A549 (cell line): Measurements from ENCODE around the gene ALDH3B2. TPM values are rescaled to one million over a fixed set of nuclear protein-coding genes. Genes with fewer than 3 reads are reported as not detected.
"Not testable (repeated sequence)": the region's sequence is repeated elsewhere in the genome, so short reads cannot be mapped to it uniquely, and the experiment has no call there.

Experiments used
- ATAC-seq, 2 experiments: fragments of 200-7000 bp in 1 of 2; fragments of >200 bp in 1 of 2; cut with Nextera tagmentation in 1 of 2; cut with Tn5 transposase in 1 of 2; 3 replicates each; pipeline versions ENCODE4 v1.8.0 to v1.9.1; 2018 to 2020; ENCODE audit warnings: mild to moderate bottlenecking in 1 of 2, moderate library complexity in 1 of 2
- CTCF ChIA-PET: fragments of 300-600 bp; sonication (Branson Sonifier 250); formaldehyde crosslinking; extraction: SDS; loops from one replicate; lab custom pipeline; 2021; ENCODE audit warnings: antibody characterized with exemption, inconsistent platforms; lab: Yijun Ruan, JAX
- POLR2A ChIA-PET: fragments of 350-600 bp; formaldehyde crosslinking; extraction: SDS; loops from one replicate; lab custom pipeline; 2021; ENCODE audit warnings: antibody characterized with exemption, inconsistent platforms; lab: Yijun Ruan, JAX
- DNase-seq, 2 experiments: peaks; one replicate each; pipeline versions ENCODE4 v3.0.0 to v3.0.0-alpha.2; 2011 to 2016; ENCODE audit warnings: low read depth in 1 of 2, low spot score in 1 of 2
- FAIRE-seq: peaks from 2 replicates; lab custom pipeline; 2011; peaks lifted over from hg19 to GRCh38; lab: Jason Lieb, UNC
- H3K27ac ChIP-seq, 2 experiments: fragments of >200 bp; sonication (Bioruptor Twin); formaldehyde crosslinking; 3 replicates each; pipeline ENCODE4 v1.5.1; 2016 to 2017
- H3K4me1 ChIP-seq: fragments of >200 bp; sonication (Bioruptor Twin); formaldehyde crosslinking; 3 replicates; pipeline ENCODE4 v1.6.1; 2016
- H3K4me2 ChIP-seq: fragments of >200 bp; sonication (Bioruptor Twin); formaldehyde crosslinking; 3 replicates; pipeline ENCODE4 v1.6.1; 2016
- H3K4me3 ChIP-seq: fragments of >200 bp; sonication (Bioruptor Twin); formaldehyde crosslinking; 3 replicates; pipeline ENCODE4 v1.5.1; 2016
- H3K9me3 ChIP-seq: fragments of >200 bp; sonication (Bioruptor Twin); formaldehyde crosslinking; 3 replicates; pipeline ENCODE4 v1.6.1; 2016
- BHLHE40 ChIP-seq: IDR thresholded peaks from 2 replicates; pipeline ENCODE4 v1.6.1; 2012; ENCODE audit warnings: low read depth, low read length, inconsistent platforms
- CHD2 ChIP-seq: fragments of 150-350 bp; IDR thresholded peaks from 2 replicates; pipeline ENCODE4 v1.6.1; 2014; ENCODE audit warnings: low read length; ENCODE audit not compliant: partially characterized antibody
- E2F6 ChIP-seq: IDR thresholded peaks from 2 replicates; pipeline ENCODE4 v1.6.1; 2012; ENCODE audit warnings: low read depth, borderline replicate concordance
- EHF ChIP-seq: fragments of 250-450 bp; sonication (Bioruptor Pico); IDR thresholded peaks from 2 replicates; pipeline ENCODE4 v1.5.0; 2020; ENCODE audit warnings: mild to moderate bottlenecking
- HEYL ChIP-seq: fragments of 250-450 bp; sonication (Bioruptor Pico); IDR thresholded peaks from 2 replicates; pipeline ENCODE4 v1.8.0; 2021; ENCODE audit warnings: mild to moderate bottlenecking, moderate library complexity
- HOXA7 ChIP-seq: fragments of 250-450 bp; sonication (Bioruptor Pico); IDR thresholded peaks from 2 replicates; pipeline ENCODE4 v1.5.0; 2020; ENCODE audit warnings: mild to moderate bottlenecking, moderate library complexity
- HOXB13 ChIP-seq: fragments of 250-450 bp; sonication (Bioruptor Pico); IDR thresholded peaks from 2 replicates; pipeline ENCODE4 v1.5.0; 2020; ENCODE audit warnings: low read depth, mild to moderate bottlenecking, moderate library complexity
- JUN ChIP-seq, 2 experiments: fragments of >200 bp; sonication (Bioruptor Twin); formaldehyde crosslinking; IDR thresholded peaks; 2 replicates in 1 of 2; 3 replicates in 1 of 2; pipeline ENCODE4 v1.6.1; 2016 to 2017
- JUNB ChIP-seq: fragments of >200 bp; sonication (Bioruptor Twin); formaldehyde crosslinking; IDR thresholded peaks from 2 replicates; pipeline ENCODE4 v1.6.1; 2016
- KDM5A ChIP-seq: fragments of 200-600 bp; sonication (generic); IDR thresholded peaks from 2 replicates; pipeline ENCODE4 v1.6.1; 2016; ENCODE audit warnings: antibody characterized with exemption, mild to moderate bottlenecking
- MAX ChIP-seq: IDR thresholded peaks from 2 replicates; pipeline ENCODE4 v1.6.1; 2012
- MAZ ChIP-seq: fragments of 150-350 bp; IDR thresholded peaks from 2 replicates; pipeline ENCODE4 v1.6.1; 2014; ENCODE audit warnings: antibody characterized with exemption, low read depth, low read length, borderline replicate concordance
- MYC ChIP-seq: IDR thresholded peaks from 2 replicates; pipeline ENCODE4 v1.6.1; 2012; ENCODE audit warnings: mild to moderate bottlenecking, inconsistent platforms, low read length, improper control_type of control experiment, borderline replicate concordance
- NR3C1 ChIP-seq: fragments of >200 bp; sonication (Bioruptor Twin); formaldehyde crosslinking; IDR thresholded peaks from 3 replicates; pipeline ENCODE4 v1.6.1; 2017
- PHF8 ChIP-seq: fragments of 200-600 bp; sonication (generic); IDR thresholded peaks from 2 replicates; pipeline ENCODE4 v1.6.1; 2016; ENCODE audit warnings: low read depth, mild to moderate bottlenecking, antibody characterized with exemption, moderate library complexity, borderline replicate concordance
- POLR2A ChIP-seq: IDR thresholded peaks from 2 replicates; pipeline ENCODE4 v1.6.1; 2012; ENCODE audit warnings: mild to moderate bottlenecking, low read length
- POLR2AphosphoS2 ChIP-seq: conservative IDR thresholded peaks from 2 replicates; pipeline ENCODE4 v1.6.1; 2012; ENCODE audit warnings: low read length, improper control_type of control experiment, inconsistent platforms
- RAD21 ChIP-seq, 2 experiments: fragments of >200 bp in 1 of 2; sonication (Bioruptor Twin) in 1 of 2; formaldehyde crosslinking in 1 of 2; IDR thresholded peaks in 1 of 2; conservative IDR thresholded peaks in 1 of 2; 2 replicates in 1 of 2; 3 replicates in 1 of 2; pipeline ENCODE4 v1.6.1; 2012 to 2018; ENCODE audit warnings: inconsistent platforms in 1 of 2
- RCOR1 ChIP-seq: fragments of 150-350 bp; IDR thresholded peaks from 2 replicates; pipeline ENCODE4 v1.6.1; 2014; ENCODE audit warnings: antibody characterized with exemption, low read length, low read depth
- REST ChIP-seq: fragments of 200-600 bp; sonication (generic); IDR thresholded peaks from 2 replicates; pipeline ENCODE4 v1.6.1; 2016; ENCODE audit warnings: antibody characterized with exemption, mild to moderate bottlenecking, moderate library complexity
- RFX5 ChIP-seq: fragments of 450-650 bp; IDR thresholded peaks from 2 replicates; pipeline ENCODE4 v1.7.1; 2014; ENCODE audit warnings: antibody characterized with exemption, mild to moderate bottlenecking, moderate library complexity
- SREBF2 ChIP-seq: fragments of 450-650 bp; IDR thresholded peaks from 2 replicates; pipeline ENCODE4 v1.6.1; 2014; ENCODE audit warnings: mild to moderate bottlenecking, moderate library complexity
- TFCP2L1 ChIP-seq: fragments of 250-450 bp; sonication (Bioruptor Pico); IDR thresholded peaks from 2 replicates; pipeline ENCODE4 v1.5.0; 2021; ENCODE audit warnings: mild to moderate bottlenecking
- TP53 ChIP-seq: fragments of 250-450 bp; sonication (Bioruptor Pico); IDR thresholded peaks from 2 replicates; pipeline ENCODE4 v1.5.0; 2021; ENCODE audit warnings: mild to moderate bottlenecking, moderate library complexity
- USF2 ChIP-seq: fragments of 450-650 bp; IDR thresholded peaks from 2 replicates; pipeline ENCODE4 v1.6.1; 2014; ENCODE audit warnings: antibody characterized with exemption
- ZC3H11A ChIP-seq: fragments of 450-650 bp; IDR thresholded peaks from 2 replicates; pipeline ENCODE4 v1.6.1; 2014; ENCODE audit warnings: antibody characterized with exemption, mild to moderate bottlenecking
- ZFP36 ChIP-seq: fragments of 450-650 bp; IDR thresholded peaks from 2 replicates; pipeline ENCODE4 v1.6.1; 2014; ENCODE audit warnings: borderline replicate concordance; ENCODE audit not compliant: partially characterized antibody
- WGBS: methylation state at CpG from one replicate; pipeline ENCODE4 v1.1.6; 2017; ENCODE audit errors: missing lambda C conversion rate; 5-methylcytosine and 5-hydroxymethylcytosine counted together
- polyA plus RNA-seq, 4 experiments: library from polyadenylated mRNA; depleted of rRNA in 3 of 4; stranded (reverse); fragments of >200 nt; fragmentation: RNase III in 1 of 4; extraction: RNeasy Plus Mini Kit Qiagen cat#74134 plus additional on column Dnase treatment in 1 of 4; gene quantifications; 2 replicates in 3 of 4; 3 replicates in 1 of 4; pipeline ENCODE4 v1.2.3, GENCODE V29; 2011 to 2017

Gene ALDH3B2
- polyA plus RNA-seq, 2 of the 4 experiments (the other 2 are of a cell fraction), result not detected

- H3K4me2 ChIP-seq, result no peak overlapping the region
- no peak for DNase-seq
- H3K27ac ChIP-seq, result no peak overlapping the region
- 74% methylated on average over 4 of the region's 4 CpGs for WGBS
- no peak for ATAC-seq
- CTCF ChIA-PET, result interaction anchor here (1.1 to 3.5 kb wide), 2 partner anchors 12 to 40 kb away, joined by 3 to 17 read pairs; no protein-coding TSS in a partner anchor
- POLR2A ChIA-PET, result no interaction called here
- no peaks in the 10 kb centered on the region for H3K9me3 ChIP-seq
- H3K4me3 ChIP-seq, result no peak overlapping the region
- H3K4me1 ChIP-seq, result no peaks in the 10 kb centered on the region
- TF ChIP-seq SREBF2 (no peak), MYC (no peak), ZC3H11A (no peak), RAD21 (conservative IDR thresholded peaks at IDR 0.05 in 1 of 2, IDR thresholded peaks at IDR 0.05 in 1 of 2) (no peak), NR3C1 (no peak), RFX5 (no peak), MAX (no peak), HOXA7 (CRISPR knock-in tag) (no peak), JUN (IDR thresholded peaks at IDR 0.05) (no peak), USF2 (no peak), POLR2A (no peak), HEYL (no peak)
- no peak for FAIRE-seq
Observed at GRCh38 chr11:67689178-67689577, 14.8 kb upstream of the ALDH3B2 start.

GRCh38 chr11:67687986-67688385 is 13.6 kb upstream of the ALDH3B2 start:
- ATAC-seq (no peak), FAIRE-seq (no peak), DNase-seq (no peak)
- WGBS, result 46% methylated on average over 2 of the region's 2 CpGs
- POLR2A ChIA-PET, result no interaction called here
- no peaks in the 10 kb centered on the region for H3K9me3 ChIP-seq
- no peak overlapping the region for H3K27ac ChIP-seq
- H3K4me1 ChIP-seq, result no peaks in the 10 kb centered on the region
- TF ChIP-seq E2F6, result no peak
- TF ChIP-seq EHF (CRISPR knock-in tag), result no peak
- no peak for TF ChIP-seq HOXA7 (CRISPR knock-in tag)
- TF ChIP-seq HEYL, result no peak
- no peak for TF ChIP-seq RCOR1
- no peak for TF ChIP-seq POLR2AphosphoS2
- TF ChIP-seq REST, result no peak
- TF ChIP-seq RFX5, result no peak
- TF ChIP-seq PHF8, result no peak
- TF ChIP-seq TFCP2L1 (CRISPR knock-in tag), result no peak
- no peak for TF ChIP-seq JUNB
- no peak for TF ChIP-seq MAZ
- TF ChIP-seq ZFP36, result no peak
- TF ChIP-seq ZC3H11A, result no peak
- TF ChIP-seq CHD2, result no peak
- TF ChIP-seq MAX, result no peak
- no peak for TF ChIP-seq TP53 (CRISPR knock-in tag)
- TF ChIP-seq HOXB13 (CRISPR knock-in tag), result no peak
- no peak for TF ChIP-seq KDM5A
- TF ChIP-seq BHLHE40, result no peak
- no peak overlapping the region for H3K4me2 ChIP-seq
- H3K4me3 ChIP-seq, result no peak overlapping the region
- CTCF ChIA-PET, result interaction anchor here (1.4 kb wide), 1 partner anchor 59 kb away, joined by 3 read pairs; the partner anchor contains the start of gene NUDT8

- H3K4me3 ChIP-seq, H3K4me2 ChIP-seq, POLR2A ChIA-PET, H3K27ac ChIP-seq, DNase-seq, FAIRE-seq, H3K4me1 ChIP-seq, H3K9me3 ChIP-seq, ATAC-seq: not testable (repeated sequence)
- WGBS, result 51% methylated on average over 8 of the region's 8 CpGs
- CTCF ChIA-PET, result interaction anchor here (0.6 to 2.0 kb wide), 5 partner anchors 15 to 45 kb away, joined by 3 to 7 read pairs (median 4); no protein-coding TSS in a partner anchor
Observed at GRCh38 chr11:67685641-67686332, 11.4 kb upstream of the ALDH3B2 start.
